ENCODE measurements around the gene KIRREL3. TPM values are rescaled to one million over a fixed set of nuclear protein-coding genes. Genes with fewer than 3 reads are reported as not detected.
"Not testable (repeated sequence)": the region's sequence is repeated elsewhere in the genome, so short reads cannot be mapped to it uniquely, and the experiment has no call there.

Gene KIRREL3
- polyA plus RNA-seq, 1 donor, result 0.80 TPM

DNA sequence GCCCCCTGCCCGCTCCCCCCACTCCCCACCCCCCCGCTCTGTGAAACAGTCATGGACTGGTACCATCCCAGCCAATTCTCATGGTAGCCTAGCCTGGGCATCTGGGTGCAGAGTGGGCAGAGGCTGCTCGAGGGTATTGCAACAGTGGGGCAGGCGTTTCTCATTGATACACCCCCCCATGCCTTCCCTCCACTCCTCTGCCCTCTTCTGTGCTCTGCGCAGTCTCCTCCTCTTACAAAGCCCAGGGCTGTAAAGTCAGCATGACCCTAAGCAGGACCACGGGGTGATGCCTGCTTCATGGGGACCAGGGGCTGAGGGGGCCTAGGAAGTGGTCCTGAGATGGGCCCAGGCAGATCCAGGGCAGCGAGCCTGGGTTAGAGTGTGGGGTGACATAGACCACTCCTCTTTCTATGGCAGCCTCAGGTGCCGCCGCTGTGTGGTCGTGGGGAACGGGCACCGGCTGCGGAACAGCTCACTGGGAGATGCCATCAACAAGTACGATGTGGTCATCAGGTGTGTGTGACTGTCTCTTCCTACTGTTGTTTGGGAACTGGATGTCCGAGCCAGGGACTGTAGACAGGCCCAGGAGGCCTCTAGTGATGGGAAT is 592.8 kb downstream of the KIRREL3 start:
- no peak for DNase-seq (ENCODE audit: low read depth)

DNA sequence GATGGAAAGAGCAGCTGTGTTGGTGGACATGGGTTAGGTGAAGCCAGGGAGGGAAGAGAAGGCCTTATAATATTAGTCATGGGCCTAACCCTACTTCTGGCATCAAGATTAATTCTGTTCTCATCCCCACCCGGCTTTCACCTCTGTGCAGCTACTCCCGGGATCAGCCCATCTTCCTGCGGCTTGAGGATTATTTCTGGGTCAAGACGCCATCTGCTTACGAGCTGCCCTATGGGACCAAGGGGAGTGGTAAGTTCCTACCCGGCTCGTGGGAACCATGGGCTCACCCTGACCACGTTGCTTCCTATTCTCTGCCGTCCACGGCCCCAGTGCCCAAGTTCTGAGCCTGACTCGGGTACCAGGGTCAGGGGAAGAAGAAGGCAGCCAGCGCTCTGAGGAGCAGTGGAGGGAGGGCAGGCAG is 593.5 kb downstream of the KIRREL3 start:
- no peak for DNase-seq (ENCODE audit: low read depth)

DNA sequence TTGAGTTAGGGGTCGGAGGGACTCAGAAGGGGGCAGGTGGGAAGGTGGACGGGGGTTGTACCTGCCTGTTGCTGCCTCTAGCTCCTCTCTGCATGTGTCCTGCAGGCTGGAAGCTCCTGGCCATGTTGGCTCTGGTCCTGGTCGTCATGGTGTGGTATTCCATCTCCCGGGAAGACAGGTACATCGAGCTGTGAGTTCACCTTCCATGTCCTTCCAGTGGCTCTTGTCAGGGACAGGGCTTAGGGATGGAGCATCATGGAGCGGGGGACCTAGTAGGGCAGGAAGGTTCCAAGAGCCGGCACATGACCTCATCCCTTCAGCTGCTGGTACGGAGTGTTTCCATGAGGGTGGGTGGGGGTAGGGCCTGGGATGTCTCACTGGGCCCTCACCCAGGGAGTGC is 594.2 kb downstream of the KIRREL3 start:
- DNase-seq (ENCODE audit: low read depth), result no peak

DNA sequence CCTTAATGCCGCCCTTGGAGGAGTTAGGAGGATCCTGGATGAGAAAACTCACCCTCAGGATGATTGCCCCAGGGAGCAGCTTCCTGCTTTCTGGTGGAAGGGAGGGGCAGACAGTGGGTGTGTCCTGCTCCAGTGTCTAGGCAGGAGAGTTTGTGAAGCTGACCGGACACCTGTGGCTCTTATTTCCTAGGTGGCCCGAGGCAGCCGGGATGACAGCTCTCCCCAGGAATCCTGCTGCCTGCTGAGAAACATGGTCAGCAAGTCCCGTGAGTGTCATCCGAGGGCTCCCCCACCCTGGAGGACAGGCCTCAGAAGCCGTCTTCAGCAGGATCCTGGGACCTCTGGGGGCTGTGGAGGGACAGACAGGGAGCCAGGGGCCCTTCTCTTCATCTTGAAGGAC is 594.7 kb downstream of the KIRREL3 start:
- no peak for DNase-seq (ENCODE audit: low read depth)

DNA sequence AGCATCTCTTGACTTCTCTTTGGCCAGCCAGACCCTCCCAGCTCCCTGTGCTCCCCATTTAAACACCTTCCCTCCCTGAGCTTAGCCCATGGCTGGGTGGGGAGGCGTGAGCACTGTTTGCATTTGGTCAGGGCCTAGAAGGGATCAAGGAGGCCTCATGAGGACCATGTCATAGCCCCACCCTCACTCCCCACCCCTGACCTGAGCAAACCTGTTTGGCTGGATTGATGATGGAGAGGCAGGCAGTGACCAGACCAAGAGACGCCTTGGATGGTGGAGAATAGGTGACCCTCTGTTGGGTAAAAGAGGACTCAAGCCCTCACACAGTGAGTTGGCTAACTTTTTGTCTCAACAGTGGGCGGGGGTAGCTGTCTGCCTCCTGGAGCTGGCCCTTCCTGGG is 595.2 kb downstream of the KIRREL3 start:
- DNase-seq (ENCODE audit: low read depth), result no peak

DNA sequence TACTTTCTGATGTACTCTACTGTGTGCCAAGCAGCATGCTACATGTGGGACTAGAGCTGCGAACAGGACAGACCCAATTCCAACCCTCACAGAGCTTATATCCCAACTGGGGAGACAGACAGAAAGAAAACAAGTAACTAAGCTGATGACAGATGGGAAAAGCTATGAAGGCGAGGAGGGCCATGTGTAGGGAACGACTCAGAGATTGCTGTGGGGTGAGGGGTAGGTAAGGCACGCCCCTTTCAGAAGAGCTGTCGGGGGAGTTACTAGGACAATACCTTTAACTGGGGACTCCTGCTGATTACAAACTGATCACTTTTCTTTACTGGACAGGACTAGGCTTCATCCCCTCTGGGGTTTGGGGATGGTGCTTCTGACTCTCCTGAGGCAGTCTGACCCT is 596.2 kb downstream of the KIRREL3 start:
- DNase-seq (ENCODE audit: low read depth), result no peak

DNA sequence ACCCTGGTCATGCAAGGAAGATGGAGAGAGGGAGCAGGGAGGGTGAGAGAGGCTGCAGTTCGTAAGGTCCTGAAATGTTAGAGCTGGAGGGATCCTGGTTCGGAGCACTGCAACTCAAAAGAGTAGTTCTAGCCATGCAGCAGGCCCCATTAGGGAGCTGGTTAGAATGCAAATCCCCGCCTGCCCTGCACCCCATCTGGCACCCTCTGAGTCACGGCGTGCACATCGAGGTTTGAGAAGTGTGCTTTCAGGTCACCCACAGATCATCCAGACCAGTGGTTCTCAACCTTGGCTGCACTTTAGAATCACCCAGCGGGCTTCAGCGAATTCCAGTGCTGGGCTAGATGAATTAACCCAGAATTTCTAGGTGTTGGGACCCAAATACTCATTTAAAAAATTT is 596.9 kb downstream of the KIRREL3 start:
- DNase-seq (ENCODE audit: low read depth), result no peak

DNA sequence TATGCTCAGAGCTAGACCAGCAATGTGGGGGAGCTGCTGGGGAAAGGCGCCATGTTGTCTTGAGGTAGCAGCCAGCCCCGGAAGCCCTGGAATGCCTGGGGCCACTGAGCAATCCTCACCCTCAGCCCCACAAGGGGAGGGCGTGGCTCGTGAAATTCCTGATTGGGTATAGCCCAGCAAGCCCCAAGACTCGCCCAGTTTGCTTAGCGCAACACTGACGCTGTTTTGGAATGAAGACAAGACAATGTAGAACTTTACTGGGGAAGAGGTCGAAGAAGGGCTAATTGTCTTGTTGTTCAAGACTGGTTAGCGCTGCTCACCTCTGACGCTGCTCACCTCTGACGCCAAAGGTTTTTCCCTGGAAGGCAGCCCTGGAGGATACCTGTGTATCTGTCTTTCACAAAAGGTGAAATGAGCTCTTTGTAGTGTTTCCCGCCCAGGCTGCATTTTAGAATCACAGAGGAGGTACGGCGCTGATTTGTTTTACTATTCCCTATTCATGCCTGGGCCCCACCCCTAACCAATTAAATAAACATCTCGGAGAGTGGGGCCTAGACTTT is 597.5 kb downstream of the KIRREL3 start:
- DNase-seq (ENCODE audit: low read depth), result no peak

DNA sequence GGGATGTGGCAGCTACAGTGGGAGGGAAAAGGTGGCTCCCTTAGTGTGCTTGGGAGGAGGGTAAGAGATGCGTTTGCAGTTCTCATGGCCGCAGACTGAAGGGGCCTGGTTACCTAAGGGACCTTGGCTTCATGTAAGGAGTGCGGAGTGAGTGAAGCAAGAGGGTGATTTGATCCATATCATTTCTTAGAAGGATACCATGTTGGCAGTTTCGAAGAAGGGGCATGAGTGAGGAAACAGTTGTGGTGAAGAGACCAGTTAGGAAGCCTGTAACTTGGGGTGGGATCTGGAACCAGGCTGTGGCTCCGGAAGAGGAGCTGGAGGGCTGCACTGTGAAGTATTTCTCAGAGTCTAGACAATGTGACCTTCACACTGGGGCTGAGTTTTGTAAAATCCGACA is 600.1 kb downstream of the KIRREL3 start:
- DNase-seq (ENCODE audit: low read depth), result no peak

DNA sequence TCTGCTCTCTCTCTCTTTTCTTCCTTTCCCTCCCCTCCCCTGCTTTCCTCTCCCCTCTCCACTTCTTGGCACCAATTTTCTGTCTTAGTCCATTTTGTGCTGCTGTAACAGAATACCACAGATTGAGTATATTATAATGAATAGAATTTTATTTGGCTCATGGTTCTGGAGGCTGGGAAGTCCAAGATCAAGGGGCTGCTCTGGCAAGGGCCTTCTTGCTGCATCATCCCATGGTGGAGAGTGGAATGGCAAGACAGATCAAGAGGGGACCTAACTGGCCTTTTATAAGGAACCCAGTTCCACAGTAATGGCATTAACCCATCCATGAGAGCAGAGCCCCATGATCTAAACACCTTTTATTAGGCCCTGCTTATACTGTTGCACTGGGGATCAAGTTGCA is 600.6 kb downstream of the KIRREL3 start:
- DNase-seq (ENCODE audit: low read depth), result no peak

DNA sequence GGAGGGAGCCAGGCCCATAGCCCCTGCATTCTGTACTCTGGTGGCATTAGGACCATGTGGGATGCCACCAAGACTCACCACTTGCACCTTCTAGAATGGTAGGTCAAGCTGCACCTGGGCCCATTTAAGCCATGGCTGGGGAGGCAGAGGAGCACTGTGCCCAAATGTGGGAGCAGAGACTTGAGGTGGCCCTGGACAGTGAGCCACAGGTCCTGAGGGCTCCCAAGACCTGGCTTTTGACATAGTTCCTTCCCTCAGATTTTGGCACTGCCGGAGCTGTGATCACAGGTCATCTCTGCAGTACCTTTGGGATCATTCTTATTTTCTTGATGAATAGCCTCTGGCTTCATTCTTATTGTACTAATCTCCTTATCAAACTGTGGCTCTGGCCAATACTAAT is 601.8 kb downstream of the KIRREL3 start:
- no peak for DNase-seq (ENCODE audit: low read depth)

DNA sequence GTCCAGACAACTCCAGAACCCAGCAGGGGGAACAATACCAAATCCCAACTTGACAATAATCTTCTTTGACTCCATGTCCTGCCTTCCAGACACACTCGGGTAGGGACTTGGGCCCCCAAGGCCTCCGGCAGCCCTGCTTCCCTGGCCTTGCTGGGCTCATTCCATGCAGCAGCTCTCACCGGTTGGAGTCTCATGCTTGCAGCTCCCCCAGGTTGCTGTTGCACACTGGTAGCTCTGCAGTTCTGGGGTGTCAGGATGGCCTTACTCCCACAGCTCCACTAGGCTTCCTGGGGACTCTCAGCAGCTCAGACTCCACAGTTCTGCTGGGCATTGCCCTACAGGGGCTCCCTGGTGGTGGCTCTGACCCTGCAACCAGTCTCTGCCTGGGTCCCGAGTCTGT is 602.3 kb downstream of the KIRREL3 start:
- no peak for DNase-seq (ENCODE audit: low read depth)

DNA sequence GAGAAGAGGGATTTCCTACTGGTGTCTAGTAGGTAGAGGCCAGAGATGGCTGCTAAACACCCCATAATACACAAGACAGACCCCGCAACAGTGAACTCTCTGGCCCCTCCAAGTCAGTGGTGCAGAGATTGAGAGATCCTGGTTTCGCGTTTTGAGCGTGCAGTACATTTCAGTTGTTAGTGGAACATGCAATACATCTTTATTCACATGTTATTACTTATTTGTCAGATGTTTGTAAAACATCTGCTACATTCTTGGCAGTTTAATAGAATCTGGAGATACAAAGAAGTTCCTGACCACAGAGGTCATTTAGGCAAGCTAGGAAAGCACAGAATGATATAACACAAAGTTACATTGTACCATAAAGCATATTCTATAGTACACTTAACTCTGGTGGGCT is 603.6 kb downstream of the KIRREL3 start:
- no peak for DNase-seq (ENCODE audit: low read depth)

DNA sequence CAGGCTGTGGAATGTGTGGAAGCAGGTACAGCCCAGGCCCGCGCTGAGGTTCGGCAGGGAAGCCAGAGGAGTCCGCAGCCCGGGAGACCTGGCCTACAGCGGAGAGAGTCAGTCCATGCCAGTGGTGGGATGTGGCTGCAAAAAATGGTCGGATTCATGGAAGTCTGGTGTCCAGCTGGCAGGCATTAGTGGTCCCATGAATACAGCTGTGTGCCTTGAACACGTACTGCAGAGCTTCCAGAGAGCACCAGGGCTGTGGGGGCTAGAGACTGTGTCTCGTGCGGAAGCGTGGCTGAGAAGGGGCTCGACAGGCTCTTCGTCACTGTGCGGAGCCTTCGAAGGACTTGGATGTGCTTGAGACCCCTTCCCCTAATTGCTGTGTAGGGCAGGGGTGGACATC is 604.3 kb downstream of the KIRREL3 start:
- DNase-seq (ENCODE audit: low read depth), result not testable (repeated sequence)

DNA sequence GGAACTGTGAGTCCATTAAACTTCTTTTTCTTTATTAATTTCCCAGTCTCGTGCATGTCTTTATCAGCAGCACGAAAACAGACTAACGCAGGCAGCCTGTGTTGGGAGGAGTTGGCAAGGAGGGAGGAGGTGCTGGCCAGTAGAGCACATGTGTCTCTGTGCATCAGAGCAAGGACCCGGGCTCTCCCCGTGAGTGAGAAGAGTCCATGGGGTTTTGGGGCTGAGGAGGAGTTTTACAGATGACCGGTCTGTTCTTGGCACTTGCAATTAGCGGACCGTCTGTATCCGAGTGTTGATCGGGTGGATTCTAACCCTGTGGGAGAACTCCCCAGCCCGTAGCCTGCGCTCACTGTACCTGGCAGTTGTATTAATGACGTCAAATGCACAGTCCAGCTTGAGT is 604.8 kb downstream of the KIRREL3 start:
- not testable (repeated sequence) for DNase-seq (ENCODE audit: low read depth)

DNA sequence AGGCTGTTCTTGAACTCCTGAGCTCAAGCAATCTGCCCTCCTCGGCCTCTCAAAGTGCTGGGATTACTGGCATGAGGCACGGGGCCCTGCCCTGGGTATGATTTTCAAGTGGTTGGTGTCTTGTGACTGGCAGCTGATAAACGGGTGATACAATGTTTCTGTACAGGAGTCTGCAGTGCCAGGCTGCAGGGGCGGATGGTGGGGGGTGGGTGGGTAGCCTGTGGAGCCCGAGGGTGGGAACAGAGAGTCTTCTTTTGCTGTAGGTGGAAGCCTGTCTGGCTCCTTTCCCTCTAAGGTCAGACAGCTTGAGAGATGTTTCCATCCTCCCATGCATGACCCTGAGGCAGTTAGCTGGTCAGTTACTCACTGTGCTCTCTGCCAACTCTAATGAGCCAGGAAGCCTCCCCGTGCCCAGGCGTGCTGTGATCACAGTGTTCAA is 605.9 kb downstream of the KIRREL3 start:
- DNase-seq (ENCODE audit: low read depth), result not testable (repeated sequence)

DNA sequence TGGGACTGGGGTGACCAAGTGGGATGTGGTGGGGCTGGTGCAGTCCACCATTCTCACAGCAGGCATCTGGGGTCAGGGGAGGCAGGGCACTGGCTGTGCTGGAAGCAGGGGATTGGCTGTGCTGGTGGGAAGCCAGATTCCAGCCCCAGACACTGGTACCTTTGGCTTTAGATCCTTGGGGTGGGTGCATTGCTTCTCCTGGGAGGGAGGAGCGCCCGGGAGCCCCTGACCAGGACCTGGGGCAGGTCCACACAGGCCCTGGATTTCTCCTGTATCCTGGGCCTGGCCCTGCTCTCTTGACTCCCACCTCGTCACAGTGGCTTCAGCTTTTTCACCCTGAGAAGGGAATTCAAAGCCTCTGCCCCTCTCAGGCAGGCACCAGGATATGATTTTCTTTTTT is 606.5 kb downstream of the KIRREL3 start:
- no peak for DNase-seq (ENCODE audit: low read depth)

DNA sequence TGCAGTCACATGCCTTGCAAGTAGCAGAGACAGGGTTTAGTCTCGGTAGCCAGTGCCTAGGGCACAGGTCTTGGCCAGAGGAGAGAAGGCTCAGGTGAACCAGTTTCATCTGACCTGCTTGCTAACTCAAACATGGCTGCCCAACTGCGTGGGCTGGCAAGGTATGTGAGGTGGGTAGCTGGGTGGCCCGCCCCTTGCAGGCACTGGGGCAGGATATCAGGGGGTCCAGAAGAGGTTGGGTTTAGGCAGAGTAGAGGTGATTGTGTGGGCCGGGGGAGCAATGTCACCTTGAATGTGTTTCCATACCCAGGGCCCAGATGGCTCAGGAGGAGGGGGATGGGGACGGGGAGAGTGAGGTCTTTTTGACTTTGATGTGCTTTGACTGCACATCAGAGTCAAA is 607.4 kb downstream of the KIRREL3 start:
- DNase-seq (ENCODE audit: low read depth), result no peak

DNA sequence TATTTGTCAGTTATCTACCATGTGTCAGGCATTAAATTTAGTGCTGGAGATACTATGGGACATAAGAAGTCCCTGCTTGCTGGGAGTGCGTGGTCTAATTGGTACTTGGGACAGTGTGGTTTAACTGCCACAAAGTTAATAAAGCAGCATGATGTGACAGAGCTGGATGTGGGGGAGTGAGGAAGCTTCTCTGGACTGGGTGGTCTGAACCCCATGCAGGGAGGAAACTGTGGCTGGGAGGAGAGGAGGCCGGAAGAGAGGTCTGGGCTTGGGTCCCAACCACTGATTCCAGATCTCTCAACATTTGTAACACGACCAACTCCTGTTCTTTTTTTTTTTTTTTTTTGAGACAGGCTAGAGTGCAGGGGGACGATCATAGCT is 607.9 kb downstream of the KIRREL3 start:
- no peak for DNase-seq (ENCODE audit: low read depth)

DNA sequence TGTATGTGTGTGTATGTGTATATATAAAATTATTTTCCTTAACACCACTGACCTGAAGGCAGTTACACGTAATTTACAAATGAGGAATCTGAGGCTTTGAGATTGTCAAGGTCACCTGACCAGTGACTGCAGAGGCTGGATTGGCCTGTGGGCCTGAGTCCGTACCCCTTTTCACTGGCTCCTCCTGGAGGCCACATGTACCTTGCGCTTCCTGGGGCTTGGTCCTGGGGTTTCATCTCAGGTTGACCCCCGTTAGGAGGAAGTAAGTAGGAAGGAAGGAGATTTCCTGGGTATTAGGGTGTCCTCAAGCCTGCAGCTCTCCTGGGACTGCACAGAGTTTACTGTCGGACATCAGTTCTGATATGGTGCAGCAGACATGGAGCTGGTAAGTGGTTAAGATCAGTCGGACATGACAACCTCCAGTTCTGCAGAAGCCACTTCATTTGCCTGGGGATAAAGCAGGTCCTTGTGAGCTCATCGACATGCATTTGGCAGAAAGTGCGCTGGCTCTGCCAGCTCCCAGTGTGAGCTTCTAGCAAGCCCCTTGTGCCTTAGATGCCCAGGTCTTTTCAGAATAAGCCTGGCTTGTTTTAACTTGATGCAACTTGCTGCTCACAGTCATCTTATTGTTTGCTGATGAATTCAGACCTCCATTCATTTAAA is 608.5 kb downstream of the KIRREL3 start:
- no peak for DNase-seq (ENCODE audit: low read depth)

DNA sequence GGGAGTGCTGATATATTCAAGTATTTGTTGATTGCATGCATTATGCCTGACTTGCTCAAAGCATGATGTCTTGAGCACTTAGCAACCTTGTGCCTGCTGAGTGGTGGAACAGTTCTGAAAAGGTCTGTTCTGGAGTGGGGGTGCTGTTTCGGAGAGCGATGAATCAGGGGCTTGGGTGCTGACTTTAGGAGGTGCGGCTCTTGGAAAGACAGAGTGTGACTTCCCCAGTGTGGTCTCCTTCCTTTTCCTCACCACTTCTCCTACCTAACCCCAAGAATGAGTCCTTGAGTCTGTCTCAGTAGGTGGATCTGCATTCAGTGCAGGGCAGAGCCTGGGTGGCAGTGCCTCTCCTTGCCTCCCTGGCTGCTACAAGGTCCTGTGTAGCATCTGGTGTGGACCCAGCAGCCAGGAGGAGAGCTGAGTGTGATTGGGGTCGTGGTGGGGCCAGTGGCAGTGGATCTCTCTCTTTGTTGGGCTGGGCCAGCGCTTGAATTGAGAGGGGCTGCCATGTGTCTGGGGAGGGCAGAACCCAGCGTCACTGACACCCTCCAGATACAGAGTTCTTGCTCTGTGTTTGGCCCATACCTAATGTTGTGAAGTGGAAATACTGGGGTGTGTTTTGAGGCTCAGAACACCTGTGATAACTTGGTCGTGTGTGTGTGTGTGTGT is 609.1 kb downstream of the KIRREL3 start:
- no peak for DNase-seq (ENCODE audit: low read depth)

DNA sequence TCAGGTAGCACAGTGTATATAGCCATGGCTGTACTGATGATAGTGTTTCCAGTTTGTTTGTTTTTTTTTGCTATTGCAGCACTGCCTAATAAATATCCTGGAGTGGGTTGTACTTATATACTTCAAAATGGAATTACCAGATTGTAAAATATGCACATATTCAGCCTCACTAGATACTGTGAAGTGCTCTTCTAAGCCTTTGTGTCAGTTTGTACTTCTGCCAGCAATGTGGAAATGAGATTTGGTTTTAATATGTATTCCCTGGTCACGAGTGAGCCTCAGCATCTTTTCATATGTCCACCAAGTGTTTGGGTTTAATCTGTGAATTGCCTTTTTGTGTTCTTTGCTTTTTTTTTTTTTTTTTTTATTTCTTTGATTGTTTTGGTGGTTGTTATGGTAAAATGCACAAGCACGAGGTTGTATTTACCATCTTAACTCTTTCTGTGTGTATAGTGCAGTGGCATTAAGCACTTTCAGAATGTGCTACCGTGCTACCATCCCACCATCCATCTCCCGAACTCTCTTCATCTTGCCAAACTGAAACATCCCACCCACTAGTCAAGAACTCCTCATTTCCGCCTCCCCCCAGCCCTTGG is 610.2 kb downstream of the KIRREL3 start:
- no peak for DNase-seq (ENCODE audit: low read depth)

DNA sequence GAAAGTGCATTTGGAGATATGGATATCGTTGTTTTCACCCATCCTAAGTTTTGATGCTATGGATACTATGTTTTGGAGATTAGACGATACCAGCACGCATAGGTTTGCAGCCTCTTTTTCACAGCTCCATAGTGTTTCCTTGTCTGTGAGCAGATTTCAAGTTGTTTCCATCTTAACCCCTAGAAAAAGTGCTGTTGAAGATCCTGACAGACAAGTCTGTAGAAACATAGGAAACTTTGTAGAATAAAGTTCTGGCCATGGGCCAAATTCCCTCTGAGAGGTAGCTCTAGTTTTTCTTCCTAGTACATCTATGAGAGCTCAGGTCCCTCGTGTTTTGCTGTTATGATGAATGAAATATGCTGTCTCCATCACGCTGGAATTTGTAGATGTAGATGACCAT is 612.7 kb downstream of the KIRREL3 start:
- no peak for DNase-seq (ENCODE audit: low read depth)
